Prostate gland (tissue), 2 donors: ENCODE measurements around the gene KANTR.

Experiments used
- CTCF ChIP-seq, 4 experiments: fragments of 200-600 bp in 2 of 4; fragments of 450-650 bp in 2 of 4; sonication (generic) in 2 of 4; IDR thresholded peaks; 1 replicate in 3 of 4; 2 replicates in 1 of 4; pipeline ENCODE4 v1.5.1; 2016 to 2019; ENCODE audit warnings: antibody characterized with exemption in 4 of 4, mild to moderate bottlenecking in 2 of 4, moderate library complexity in 2 of 4
- POLR2A ChIP-seq: fragments of 450-650 bp; IDR thresholded peaks from one replicate; pipeline ENCODE4 v1.6.1; 2016; ENCODE audit warnings: antibody characterized with exemption, mild to moderate bottlenecking

DNA sequence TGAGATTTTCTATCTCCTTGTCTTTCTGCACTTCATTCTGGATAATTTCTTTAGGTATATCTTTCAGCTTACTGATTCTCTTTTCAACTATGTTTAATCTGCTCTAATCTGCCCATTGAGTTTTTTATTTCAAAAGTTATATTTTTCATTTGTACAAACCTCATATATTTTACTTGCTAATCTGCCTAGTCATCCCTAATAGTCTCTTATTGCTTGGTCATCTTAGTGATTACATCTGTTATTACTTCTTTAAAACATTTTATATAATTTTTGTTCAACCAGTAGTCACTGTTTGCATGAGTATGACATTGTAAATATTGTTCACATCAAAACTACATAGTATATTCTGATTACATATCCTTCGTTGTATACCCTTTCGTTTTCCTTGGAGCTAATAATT lies 32.4 kb downstream of the KANTR start:
- TF ChIP-seq CTCF (IDR thresholded peaks at IDR 0.05) (no peak), POLR2A (no peak)
